IMR-90 (cell line): ENCODE results near the gene TPST1. TPM values are rescaled to one million over a fixed set of nuclear protein-coding genes. Genes with fewer than 3 reads are reported as not detected.
A peak's percentile ranks its signal among the peaks of the same experiment; 100 is the strongest.

Source experiments
- ATAC-seq: fragments of 200-7000 bp; cut with Tn5 transposase; 2 replicates; pipeline ENCODE4 v1.9.1; 2020; ENCODE audit warnings: low read depth, mild to moderate bottlenecking, moderate library complexity
- BruUV-seq: library from RNA; stranded (reverse); fragments of 400-500 nt; replicated peaks from 2 replicates; lab custom pipeline; 2021; lab: Mats Ljungman, UMichigan
- CTCF ChIA-PET: fragments of 300-600 bp; formaldehyde crosslinking; extraction: SDS; loops from one replicate; lab custom pipeline; 2021; ENCODE audit warnings: antibody characterized with exemption; lab: Yijun Ruan, JAX
- POLR2A ChIA-PET: fragments of 300-600 bp; sonication (Branson Sonifier 250); formaldehyde crosslinking; loops from one replicate; lab custom pipeline; 2022; ENCODE audit warnings: antibody characterized with exemption; ENCODE audit not compliant: unreplicated experiment; lab: Charles Lee
- DNase-seq: peaks from one replicate; pipeline ENCODE4 v3.0.0; 2013
- H2AFZ ChIP-seq: replicated peaks from 2 replicates; pipeline ENCODE3; 2013; ENCODE audit warnings: low read length, mild to moderate bottlenecking; ENCODE audit not compliant: poor library complexity
- H2AK5ac ChIP-seq: 2 replicates; pipeline ENCODE4 v1.6.1; 2013; ENCODE audit warnings: low read depth, low read length, inconsistent platforms
- H2AK9ac ChIP-seq: replicated peaks from 2 replicates; pipeline ENCODE3; 2013; ENCODE audit warnings: mild to moderate bottlenecking, low read depth, low read length, moderate library complexity; ENCODE audit not compliant: poor library complexity
- H2BK120ac ChIP-seq: 2 replicates; pipeline ENCODE4 v1.6.1; 2013; ENCODE audit warnings: low read depth, low read length, inconsistent platforms
- H2BK15ac ChIP-seq: 3 replicates; pipeline ENCODE4 v1.6.1; 2013; ENCODE audit warnings: low read depth, low read length, inconsistent platforms
- H2BK20ac ChIP-seq: 2 replicates; pipeline ENCODE4 v1.6.1; 2013; ENCODE audit warnings: low read depth, mild to moderate bottlenecking, inconsistent platforms, low read length, moderate library complexity
- H2BK5ac ChIP-seq: 2 replicates; pipeline ENCODE4 v1.6.1; 2013; ENCODE audit warnings: mild to moderate bottlenecking, low read depth, low read length, inconsistent platforms; ENCODE audit not compliant: poor library complexity, severe bottlenecking
- H3K14ac ChIP-seq: replicated peaks from 2 replicates; pipeline ENCODE4 v1.6.1; 2013; ENCODE audit warnings: low read depth, low read length, inconsistent platforms
- H3K18ac ChIP-seq: 2 replicates; pipeline ENCODE4 v1.6.1; 2013; ENCODE audit warnings: low read depth, low read length, control low read depth
- H3K23ac ChIP-seq: 2 replicates; pipeline ENCODE4 v1.6.1; 2013; ENCODE audit warnings: low read depth, low read length, inconsistent platforms
- H3K27ac ChIP-seq: 2 replicates; pipeline ENCODE4 v1.5.1; 2013; ENCODE audit warnings: mild to moderate bottlenecking, control low read depth, low read length; ENCODE audit not compliant: insufficient read depth
- H3K27me3 ChIP-seq: 2 replicates; pipeline ENCODE4 v1.6.1; 2013; ENCODE audit warnings: low read length; ENCODE audit not compliant: control insufficient read depth, insufficient read depth
- H3K36me3 ChIP-seq: 2 replicates; pipeline ENCODE4 v1.6.1; 2013; ENCODE audit warnings: low read length, mixed read lengths; ENCODE audit not compliant: control insufficient read depth, insufficient read depth
- H3K4ac ChIP-seq: 2 replicates; pipeline ENCODE4 v1.6.1; 2013; ENCODE audit warnings: low read depth, low read length, inconsistent platforms
- H3K4me1 ChIP-seq: 2 replicates; pipeline ENCODE4 v1.6.1; 2013; ENCODE audit warnings: low read length, mixed read lengths; ENCODE audit not compliant: control insufficient read depth, insufficient read depth
- H3K4me2 ChIP-seq: 2 replicates; pipeline ENCODE4 v1.6.1; 2013; ENCODE audit warnings: low read depth, mild to moderate bottlenecking, control low read depth, low read length, moderate library complexity
- H3K4me3 ChIP-seq: 2 replicates; pipeline ENCODE4 v1.5.1; 2013; ENCODE audit warnings: low read depth, mild to moderate bottlenecking, control low read depth, low read length, moderate library complexity; ENCODE audit not compliant: insufficient read depth
- H3K56ac ChIP-seq: 2 replicates; pipeline ENCODE4 v1.6.1; 2013; ENCODE audit warnings: low read length, inconsistent platforms; ENCODE audit not compliant: insufficient read depth; ENCODE audit errors: extremely low read depth
- H3K79me1 ChIP-seq, 2 experiments: 2 replicates each; pipeline ENCODE4 v1.6.1; 2013; ENCODE audit warnings: low read length in 2 of 2, inconsistent platforms in 1 of 2, low read depth in 1 of 2
- H3K9ac ChIP-seq: 2 replicates; pipeline ENCODE4 v1.6.1; 2013; ENCODE audit warnings: low read depth, low read length, control low read depth
- H3K9me1 ChIP-seq: 2 replicates; pipeline ENCODE4 v1.6.1; 2013; ENCODE audit warnings: low read length, inconsistent platforms; ENCODE audit not compliant: insufficient read depth
- H3K9me3 ChIP-seq: 2 replicates; pipeline ENCODE4 v1.6.1; 2013; ENCODE audit warnings: low read length; ENCODE audit not compliant: control insufficient read depth, insufficient read depth
- H4K20me1 ChIP-seq: 2 replicates; pipeline ENCODE4 v1.6.1; 2013; ENCODE audit warnings: low read length, inconsistent platforms; ENCODE audit not compliant: insufficient read depth
- H4K5ac ChIP-seq: 2 replicates; pipeline ENCODE4 v1.6.1; 2013; ENCODE audit warnings: mild to moderate bottlenecking, low read depth, low read length, control low read depth
- H4K8ac ChIP-seq, 2 experiments: 2 replicates each; pipeline ENCODE4 v1.6.1; 2013; ENCODE audit warnings: low read depth in 2 of 2, low read length in 2 of 2, control low read depth in 1 of 2, inconsistent platforms in 1 of 2
- H4K91ac ChIP-seq: 2 replicates; pipeline ENCODE4 v1.6.1; 2013; ENCODE audit warnings: low read depth, low read length, inconsistent platforms; ENCODE audit not compliant: insufficient read depth
- RCOR1 ChIP-seq: IDR thresholded peaks from 2 replicates; pipeline ENCODE4 v1.6.1; 2012; ENCODE audit warnings: mild to moderate bottlenecking, low read length, improper control_type of control experiment; ENCODE audit not compliant: insufficient replicate concordance
- WGBS, 2 experiments: methylation state at CpG; one replicate each; pipeline versions ENCODE4 v1.1.5 to v1.1.7; 2013; ENCODE audit warnings: missing lambda C conversion rate in 2 of 2; ENCODE audit not compliant: insufficient read length in 1 of 2; ENCODE audit errors: extremely low coverage in 2 of 2; 5-methylcytosine and 5-hydroxymethylcytosine counted together
- dilution Hi-C: fragments of 300-500 bp; cut with HindIII; formaldehyde crosslinking; loops from one replicate; pipeline ENCODE4 v1.14.3; 2018; ENCODE audit warnings: low sequenced_read_pairs; ENCODE audit not compliant: unreplicated experiment
- in situ Hi-C: fragments of 300-500 bp; cut with MboI; formaldehyde crosslinking; loops from 3 replicates; pipeline ENCODE4 v1.14.3; 2019; ENCODE audit warnings: low sequenced_read_pairs, inconsistent platforms, mixed read lengths
- intact Hi-C: fragments of 100-400 bp; cut with micrococcal nuclease; formaldehyde crosslinking; loops from 2 replicates; pipeline ENCODE4 v1.10.0; 2022
- polyA plus RNA-seq, 3 experiments: library from polyadenylated mRNA; depleted of rRNA; stranded (reverse); fragments of >200 nt; gene quantifications; 2 replicates each; pipeline ENCODE4 v1.2.3, GENCODE V29; 2012; ENCODE audit warnings: low replicate concordance in 1 of 3
- total RNA-seq: library from RNA; depleted of rRNA; stranded (reverse); fragments of >200 nt; gene quantifications from 2 replicates; pipeline ENCODE4 v1.2.3, GENCODE V29; 2012

Gene TPST1
- total and polyA plus RNA-seq, 2 of the 4 experiments (the other 2 are of a cell fraction), result 37.7 to 58.6 TPM

- H2AK9ac ChIP-seq, result peak overlapping the region; percentile 92
- peaks cover 6% of the 10 kb centered on the region; the same call in 1 of the 2 replicates for H3K9me1 ChIP-seq
- H4K20me1 ChIP-seq, result peaks cover 3% of the 10 kb centered on the region; the same call in 1 of the 2 replicates
- peak overlapping the region; percentile 85 for H3K4ac ChIP-seq
- H3K4me1 ChIP-seq, result peaks cover 12% of the 10 kb centered on the region
- BruUV-seq, result no TSS peak
- H4K8ac ChIP-seq, result peak overlapping the region in 1 of 2 experiments; percentile 78; a peak in 2 of 4 replicates
- H2BK5ac ChIP-seq, result peak overlapping the region; percentile 59
- no peaks in the 10 kb centered on the region for H3K9me3 ChIP-seq
- H2BK15ac ChIP-seq, result 0 out of 3 replicates have a peak overlapping the region, but pooled peaks have one; percentile 29
- peak overlapping the region; percentile 12; the same call in 1 of the 2 replicates for H3K4me2 ChIP-seq
- peak overlapping the region; percentile 6; the same call in 1 of the 2 replicates for H3K56ac ChIP-seq
- H2BK20ac ChIP-seq, result peak overlapping the region; percentile 64; the same call in 1 of the 2 replicates
- no peaks in the 10 kb centered on the region for H3K27me3 ChIP-seq
- peaks cover 23% of the 10 kb centered on the region; the same call in 1 of the 2 replicates for H3K36me3 ChIP-seq
- H2AK5ac ChIP-seq, result peak overlapping the region; percentile 78
- ChIA-PET CTCF (no interaction called here), POLR2A (interaction anchor here (0.6 kb wide), 2 partner anchors 119 to 256 kb away, joined by 3 to 5 read pairs; no protein-coding TSS in a partner anchor)
- H3K27ac ChIP-seq, result peak overlapping the region; percentile 50
- H3K4me3 ChIP-seq, result no peak overlapping the region
- in situ Hi-C loops (no loop called here), dilution Hi-C loops (no loop called here), intact Hi-C loops (loop anchor here (5.0 kb wide), 1 partner anchor 214 kb away; no protein-coding TSS in a partner anchor)
- peak overlapping the region; percentile 55 for H4K5ac ChIP-seq
- H3K9ac ChIP-seq, result no peak overlapping the region
- peak overlapping the region; percentile 81 for H3K14ac ChIP-seq
- H2BK120ac ChIP-seq, result peak overlapping the region; percentile 81
- WGBS, 2 experiments, result no CpG with 5 or more reads among the region's 6 CpGs
- H2AFZ ChIP-seq, result peak overlapping the region; percentile 44
- DNase-seq (peak; percentile 85), ATAC-seq (peak; percentile 59)
- H3K23ac ChIP-seq, result peak overlapping the region; percentile 76
- H4K91ac ChIP-seq, result peak overlapping the region; percentile 64
- H3K18ac ChIP-seq, result peak overlapping the region; percentile 58; the same call in 1 of the 2 replicates
- no peak for TF ChIP-seq RCOR1
- H3K79me1 ChIP-seq, result peaks cover 4 to 25% of the 10 kb centered on the region in 2 experiments; a peak in 2 of 4 replicates
Measured at GRCh38 chr7:66356277-66356721, 151.2 kb downstream of the TPST1 start.
